Measurements from ENCODE around the gene PPP3R1. TPM values are rescaled to one million over a fixed set of nuclear protein-coding genes. Genes with fewer than 3 reads are reported as not detected.
A peak's percentile ranks its signal among the peaks of the same experiment; 100 is the strongest.

PPP3R1 gene
- total RNA-seq, 1 donor, result 38.4 TPM

DNA sequence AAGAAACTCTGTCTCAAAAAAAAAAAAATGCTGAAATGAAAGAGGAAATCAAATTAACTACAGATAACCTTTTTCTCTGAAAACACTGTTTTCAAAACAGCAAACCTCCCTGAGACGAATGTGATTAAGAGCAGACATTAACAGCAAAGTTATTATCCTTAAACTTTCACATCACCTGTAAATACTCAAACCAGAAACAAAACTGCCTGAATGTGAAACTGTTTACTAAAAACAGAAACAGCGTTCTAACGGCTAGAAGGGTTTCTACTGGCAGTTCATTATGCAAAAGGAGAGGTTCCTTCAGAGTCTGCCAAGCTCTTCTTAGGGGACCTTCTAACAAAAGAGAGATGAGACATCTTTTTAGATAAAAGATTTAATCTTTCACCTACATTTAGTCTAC, 48.7 kb downstream of the PPP3R1 start:
- no peak overlapping the region for H3K4me3 ChIP-seq (ENCODE audit: low read depth, low read length)

DNA sequence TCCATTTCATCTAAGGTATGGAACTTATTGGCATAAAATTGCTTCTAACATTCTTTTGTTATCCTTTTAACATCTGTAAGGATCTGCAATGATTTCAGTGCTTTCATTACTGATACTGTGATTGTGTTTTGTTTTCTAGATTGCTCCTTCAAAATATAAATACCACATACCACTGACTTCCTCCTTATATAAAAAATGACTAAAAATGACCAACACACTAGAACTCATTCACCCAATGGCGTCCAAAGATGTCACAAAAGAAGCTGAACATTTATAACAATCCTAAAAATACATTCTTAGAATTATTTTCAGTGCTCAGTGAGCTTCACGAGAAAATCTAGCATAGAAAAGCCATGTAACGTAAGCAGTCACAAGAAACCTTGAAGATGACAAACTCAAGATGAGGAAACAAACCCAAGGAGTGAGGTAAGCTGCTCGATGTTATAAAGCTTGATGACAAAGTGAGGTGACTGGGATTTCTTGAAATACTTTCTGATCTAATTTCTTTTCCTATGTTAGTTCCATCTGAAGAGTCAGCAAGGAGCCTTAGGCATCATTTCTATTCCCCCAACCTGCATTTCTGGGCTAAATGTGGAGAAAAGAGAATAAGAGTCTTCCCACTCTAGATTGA, 52.1 kb downstream of the PPP3R1 start:
- no peak overlapping the region for H3K4me3 ChIP-seq (ENCODE audit: low read depth, low read length)
- TF ChIP-seq, protein P1, sequence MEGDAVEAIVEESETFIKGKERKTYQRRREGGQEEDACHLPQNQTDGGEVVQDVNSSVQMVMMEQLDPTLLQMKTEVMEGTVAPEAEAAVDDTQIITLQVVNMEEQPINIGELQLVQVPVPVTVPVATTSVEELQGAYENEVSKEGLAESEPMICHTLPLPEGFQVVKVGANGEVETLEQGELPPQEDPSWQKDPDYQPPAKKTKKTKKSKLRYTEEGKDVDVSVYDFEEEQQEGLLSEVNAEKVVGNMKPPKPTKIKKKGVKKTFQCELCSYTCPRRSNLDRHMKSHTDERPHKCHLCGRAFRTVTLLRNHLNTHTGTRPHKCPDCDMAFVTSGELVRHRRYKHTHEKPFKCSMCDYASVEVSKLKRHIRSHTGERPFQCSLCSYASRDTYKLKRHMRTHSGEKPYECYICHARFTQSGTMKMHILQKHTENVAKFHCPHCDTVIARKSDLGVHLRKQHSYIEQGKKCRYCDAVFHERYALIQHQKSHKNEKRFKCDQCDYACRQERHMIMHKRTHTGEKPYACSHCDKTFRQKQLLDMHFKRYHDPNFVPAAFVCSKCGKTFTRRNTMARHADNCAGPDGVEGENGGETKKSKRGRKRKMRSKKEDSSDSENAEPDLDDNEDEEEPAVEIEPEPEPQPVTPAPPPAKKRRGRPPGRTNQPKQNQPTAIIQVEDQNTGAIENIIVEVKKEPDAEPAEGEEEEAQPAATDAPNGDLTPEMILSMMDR (IDR thresholded peaks at IDR 0.05; ENCODE audit: insufficient read depth, low read depth, low read length), result no peak
- DNase-seq (ENCODE audit: low read depth), result peak; percentile 18

More for the DNA sequence above, 48.7 kb downstream of the PPP3R1 start:
- DNase-seq (ENCODE audit: low read depth), result peak; percentile 31
- TF ChIP-seq, protein P1 (IDR thresholded peaks at IDR 0.05; ENCODE audit: insufficient read depth, low read depth, low read length), result no peak

DNA sequence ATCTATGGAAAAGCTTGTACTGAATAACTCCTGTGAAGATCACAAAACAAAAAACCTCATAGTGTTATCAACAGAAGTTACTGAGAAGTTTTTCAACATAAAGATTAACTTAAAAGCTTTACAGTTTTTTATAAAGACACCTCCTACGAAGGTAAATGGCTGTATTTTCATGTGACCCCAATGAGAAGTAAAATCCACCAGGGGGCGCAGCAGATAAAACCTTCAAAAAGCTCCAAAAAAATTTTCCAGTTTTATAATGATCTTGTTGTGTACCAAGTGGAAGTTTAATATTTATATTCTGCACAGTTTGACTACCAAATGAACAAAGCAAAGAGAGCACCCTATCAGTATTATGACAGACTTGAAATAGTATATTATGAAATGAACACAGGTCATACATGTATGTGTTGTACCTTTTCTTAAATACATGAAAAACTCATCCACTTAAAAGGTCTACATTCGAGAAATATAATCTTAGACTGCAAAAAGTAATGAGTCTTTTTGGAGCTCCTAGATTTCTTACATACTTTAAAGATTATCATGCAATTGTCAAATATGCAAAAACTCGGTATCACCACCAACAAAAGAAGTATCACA, 56.1 kb downstream of the PPP3R1 start:
- no peak overlapping the region for H3K4me3 ChIP-seq (ENCODE audit: low read depth, low read length)
- TF ChIP-seq, protein P1 (IDR thresholded peaks at IDR 0.05; ENCODE audit: insufficient read depth, low read depth, low read length), result peak; percentile 52
- DNase-seq (ENCODE audit: low read depth), result peak; percentile 62

DNA sequence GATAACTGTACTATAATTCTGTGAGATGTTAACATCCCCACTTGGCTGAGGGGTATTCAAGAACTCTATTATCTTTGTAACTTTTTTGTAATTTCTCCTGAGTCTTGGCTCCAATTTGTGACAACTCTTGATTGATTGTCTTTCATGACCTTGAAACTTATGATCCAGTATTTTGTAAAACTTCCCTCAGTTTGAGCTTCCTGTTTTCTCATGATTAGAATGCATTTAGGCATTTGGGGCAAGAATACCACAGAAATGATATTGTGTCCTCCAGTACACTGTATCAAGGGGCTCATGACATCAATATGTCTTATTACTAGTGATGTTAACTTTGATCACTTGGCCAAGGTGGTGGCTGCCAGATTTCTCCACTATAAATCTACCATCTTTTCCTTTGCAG, 57.2 kb downstream of the PPP3R1 start:
- DNase-seq (ENCODE audit: low read depth), result no peak
- H3K4me3 ChIP-seq (ENCODE audit: low read depth, low read length), result no peak overlapping the region
- TF ChIP-seq, protein P1 (IDR thresholded peaks at IDR 0.05; ENCODE audit: insufficient read depth, low read depth, low read length), result no peak

DNA sequence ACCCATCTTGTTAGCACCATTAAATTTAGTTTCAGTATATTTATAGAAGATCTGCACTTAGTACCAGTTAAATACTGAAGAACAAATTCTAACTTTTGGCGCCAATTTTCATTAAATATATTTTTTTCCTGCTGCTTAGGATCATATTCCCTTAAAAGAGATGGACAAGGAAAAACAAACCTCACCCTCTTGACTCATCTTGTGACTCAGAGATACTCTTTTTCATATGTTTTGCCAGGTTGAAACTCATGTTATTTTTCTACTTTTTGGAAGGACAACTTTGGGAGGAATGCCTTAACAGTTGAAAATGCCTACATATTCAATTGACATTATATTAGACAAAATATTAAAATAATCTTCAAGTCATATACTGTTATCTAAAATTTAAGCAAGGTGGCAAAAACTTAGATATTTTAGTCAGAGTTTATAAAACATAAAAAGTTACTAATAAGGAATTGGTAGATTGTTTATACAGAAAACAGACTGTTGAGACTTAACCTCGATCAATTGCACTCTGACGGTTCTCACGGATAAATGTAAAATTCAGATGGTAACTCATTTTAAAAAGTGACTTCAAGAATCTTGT, 58.5 kb downstream of the PPP3R1 start:
- peak; percentile 30 for DNase-seq (ENCODE audit: low read depth)
- H3K4me3 ChIP-seq (ENCODE audit: low read depth, low read length), result no peak overlapping the region
- TF ChIP-seq, protein P1 (IDR thresholded peaks at IDR 0.05; ENCODE audit: insufficient read depth, low read depth, low read length), result no peak

DNA sequence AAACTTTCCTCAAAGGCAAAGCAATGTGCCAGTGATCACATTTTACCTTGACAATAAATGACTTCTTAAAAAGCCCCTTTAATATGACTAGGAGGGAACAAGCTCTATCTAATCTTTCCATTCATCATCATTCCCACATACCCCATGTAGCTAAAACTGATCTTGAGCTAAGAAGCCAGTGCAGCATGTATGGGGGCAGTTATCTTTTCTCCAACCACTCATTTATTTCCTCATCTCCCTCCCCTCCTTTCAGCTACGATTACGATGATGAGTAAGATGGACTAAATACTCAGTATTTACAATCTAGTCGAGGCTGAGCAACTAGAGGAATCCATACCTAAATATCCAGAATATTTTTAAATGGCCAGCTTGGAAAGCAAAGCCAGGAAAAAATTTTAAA, 59.2 kb downstream of the PPP3R1 start:
- DNase-seq (ENCODE audit: low read depth), result peak; percentile 23
- H3K4me3 ChIP-seq (ENCODE audit: low read depth, low read length), result no peak overlapping the region
- TF ChIP-seq, protein P1 (IDR thresholded peaks at IDR 0.05; ENCODE audit: insufficient read depth, low read depth, low read length), result no peak
